Measurements from ENCODE around the gene TRPC1.
A peak's percentile ranks its signal among the peaks of the same experiment; 100 is the strongest.

The TRPC1 gene

DNA sequence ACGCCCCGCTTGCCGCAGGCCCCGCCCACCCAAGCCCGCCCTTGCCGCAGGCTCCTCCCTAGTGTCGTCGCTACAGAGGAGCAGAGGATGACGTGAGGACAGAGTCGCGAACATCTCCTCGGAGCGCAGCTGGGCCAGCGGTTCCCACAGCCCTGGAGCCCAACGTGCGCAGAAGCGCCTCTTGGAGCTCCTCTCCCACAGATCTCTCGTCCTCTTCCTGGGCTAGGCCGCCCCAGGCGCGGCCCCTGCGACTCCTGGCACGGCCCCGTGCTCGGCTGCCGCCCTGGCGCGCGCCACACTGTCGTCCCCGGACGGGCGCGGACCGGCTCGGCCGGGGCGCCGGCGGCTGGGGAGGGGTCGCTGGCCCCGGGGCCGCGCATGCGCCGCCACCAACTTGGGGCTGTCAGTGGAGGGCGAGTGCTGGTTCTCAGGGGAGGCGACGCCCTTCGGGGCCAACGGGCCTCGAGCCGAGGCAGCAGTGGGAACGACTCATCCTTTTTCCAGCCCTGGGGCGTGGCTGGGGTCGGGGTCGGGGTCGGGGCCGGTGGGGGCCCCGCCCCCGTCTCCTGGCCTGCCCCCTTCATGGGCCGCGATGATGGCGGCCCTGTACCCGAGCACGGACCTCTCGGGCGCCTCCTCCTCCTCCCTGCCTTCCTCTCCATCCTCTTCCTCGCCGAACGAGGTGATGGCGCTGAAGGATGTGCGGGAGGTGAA is at the start of gene TRPC1:
TSS of gene TRPC1 (plus strand) at position 67 of the 714 bp plus-strand sequence. CDS start at position 593, 526 bp downstream.
- peak; percentile 96 for DNase-seq (ENCODE audit: low spot score)
- TF ChIP-seq, protein P1, sequence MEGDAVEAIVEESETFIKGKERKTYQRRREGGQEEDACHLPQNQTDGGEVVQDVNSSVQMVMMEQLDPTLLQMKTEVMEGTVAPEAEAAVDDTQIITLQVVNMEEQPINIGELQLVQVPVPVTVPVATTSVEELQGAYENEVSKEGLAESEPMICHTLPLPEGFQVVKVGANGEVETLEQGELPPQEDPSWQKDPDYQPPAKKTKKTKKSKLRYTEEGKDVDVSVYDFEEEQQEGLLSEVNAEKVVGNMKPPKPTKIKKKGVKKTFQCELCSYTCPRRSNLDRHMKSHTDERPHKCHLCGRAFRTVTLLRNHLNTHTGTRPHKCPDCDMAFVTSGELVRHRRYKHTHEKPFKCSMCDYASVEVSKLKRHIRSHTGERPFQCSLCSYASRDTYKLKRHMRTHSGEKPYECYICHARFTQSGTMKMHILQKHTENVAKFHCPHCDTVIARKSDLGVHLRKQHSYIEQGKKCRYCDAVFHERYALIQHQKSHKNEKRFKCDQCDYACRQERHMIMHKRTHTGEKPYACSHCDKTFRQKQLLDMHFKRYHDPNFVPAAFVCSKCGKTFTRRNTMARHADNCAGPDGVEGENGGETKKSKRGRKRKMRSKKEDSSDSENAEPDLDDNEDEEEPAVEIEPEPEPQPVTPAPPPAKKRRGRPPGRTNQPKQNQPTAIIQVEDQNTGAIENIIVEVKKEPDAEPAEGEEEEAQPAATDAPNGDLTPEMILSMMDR (IDR thresholded peaks at IDR 0.05; ENCODE audit: extremely low read depth, missing control alignments), result no peak

DNA sequence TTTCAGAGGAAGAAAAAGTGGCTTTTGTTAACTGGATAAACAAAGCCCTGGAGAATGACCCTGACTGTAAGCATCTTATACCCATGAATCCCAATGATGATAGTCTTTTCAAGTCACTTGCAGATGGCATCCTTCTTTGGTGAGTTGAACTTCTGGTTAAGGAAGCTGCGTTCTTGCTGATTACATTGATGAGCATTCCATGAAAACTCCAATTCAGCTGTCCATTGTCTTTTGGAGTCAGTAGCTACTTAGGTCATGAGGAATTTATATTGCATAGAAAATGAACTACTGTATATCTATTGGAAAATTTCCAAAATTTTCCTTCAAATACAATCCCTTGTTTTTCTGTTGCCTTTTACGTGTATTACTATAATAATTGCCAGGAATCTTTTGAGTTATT is 47.7 kb upstream of the TRPC1 start:
- TF ChIP-seq, protein P1 (IDR thresholded peaks at IDR 0.05; ENCODE audit: extremely low read depth, missing control alignments), result no peak

DNA sequence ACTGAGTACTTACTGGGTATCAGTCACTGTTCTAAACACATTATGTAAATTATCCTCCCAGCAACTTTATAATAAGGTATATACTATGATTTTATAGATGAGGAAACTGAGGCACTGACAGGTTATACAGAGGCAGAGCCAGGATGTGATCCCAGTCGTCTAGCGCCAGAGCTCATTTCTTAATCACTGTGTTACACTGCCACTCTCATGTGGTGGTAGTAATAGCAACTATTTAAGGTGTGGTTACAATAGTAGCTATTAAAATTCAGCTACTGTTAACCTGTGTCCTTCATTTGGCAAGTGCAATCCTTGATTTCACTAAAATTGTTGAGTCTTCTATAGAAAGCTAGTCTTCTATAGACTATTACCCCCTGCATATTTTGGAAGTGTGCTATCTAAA is 43.1 kb upstream of the TRPC1 start:
- no peak for DNase-seq (ENCODE audit: low spot score)

More for the DNA sequence above, 47.7 kb upstream of the TRPC1 start:
- no peak for DNase-seq (ENCODE audit: low spot score)

DNA sequence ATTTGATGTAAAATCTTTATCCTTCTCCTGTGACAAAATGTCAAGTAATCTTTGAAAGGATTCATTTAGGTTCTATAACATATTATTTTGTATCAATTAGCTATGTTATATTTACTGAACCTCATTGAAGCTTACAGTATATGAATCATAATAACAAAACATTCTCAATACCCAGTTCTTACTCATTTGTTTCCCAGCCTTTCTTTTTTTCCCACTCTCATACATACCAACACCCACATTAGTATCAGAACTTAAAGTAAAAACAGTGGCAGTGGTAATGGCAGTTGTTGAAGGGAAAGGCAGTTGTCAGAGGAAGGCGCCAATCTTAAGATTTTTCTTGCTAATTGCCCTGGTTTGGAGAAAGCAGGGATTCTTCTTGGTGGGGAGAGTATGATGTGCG is 33.2 kb upstream of the TRPC1 start:
- DNase-seq (ENCODE audit: low spot score), result no peak

More for the DNA sequence above, 43.1 kb upstream of the TRPC1 start:
- TF ChIP-seq, protein P1 (IDR thresholded peaks at IDR 0.05; ENCODE audit: extremely low read depth, missing control alignments), result no peak

DNA sequence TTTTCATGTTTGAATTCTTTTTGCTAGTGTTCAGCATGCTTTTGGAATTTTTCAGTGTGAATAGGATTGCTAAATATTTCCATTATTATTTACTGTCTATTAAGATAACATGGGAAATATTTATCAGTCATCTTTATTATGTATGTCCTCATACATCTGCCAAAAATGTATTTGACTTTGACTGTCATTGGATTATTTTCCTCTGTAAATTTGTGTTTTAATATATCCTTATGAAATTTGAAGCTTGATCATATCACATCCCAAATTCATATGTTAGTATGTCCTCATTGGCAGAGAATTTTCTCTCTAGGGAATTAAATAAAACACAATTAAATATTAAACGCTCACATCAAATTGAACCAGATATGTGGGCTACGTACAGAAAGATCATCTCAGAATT is 32.3 kb upstream of the TRPC1 start:
- TF ChIP-seq, protein P1 (IDR thresholded peaks at IDR 0.05; ENCODE audit: extremely low read depth, missing control alignments), result no peak
- no peak for DNase-seq (ENCODE audit: low spot score)

More for the DNA sequence above, 33.2 kb upstream of the TRPC1 start:
- TF ChIP-seq, protein P1 (IDR thresholded peaks at IDR 0.05; ENCODE audit: extremely low read depth, missing control alignments), result no peak

DNA sequence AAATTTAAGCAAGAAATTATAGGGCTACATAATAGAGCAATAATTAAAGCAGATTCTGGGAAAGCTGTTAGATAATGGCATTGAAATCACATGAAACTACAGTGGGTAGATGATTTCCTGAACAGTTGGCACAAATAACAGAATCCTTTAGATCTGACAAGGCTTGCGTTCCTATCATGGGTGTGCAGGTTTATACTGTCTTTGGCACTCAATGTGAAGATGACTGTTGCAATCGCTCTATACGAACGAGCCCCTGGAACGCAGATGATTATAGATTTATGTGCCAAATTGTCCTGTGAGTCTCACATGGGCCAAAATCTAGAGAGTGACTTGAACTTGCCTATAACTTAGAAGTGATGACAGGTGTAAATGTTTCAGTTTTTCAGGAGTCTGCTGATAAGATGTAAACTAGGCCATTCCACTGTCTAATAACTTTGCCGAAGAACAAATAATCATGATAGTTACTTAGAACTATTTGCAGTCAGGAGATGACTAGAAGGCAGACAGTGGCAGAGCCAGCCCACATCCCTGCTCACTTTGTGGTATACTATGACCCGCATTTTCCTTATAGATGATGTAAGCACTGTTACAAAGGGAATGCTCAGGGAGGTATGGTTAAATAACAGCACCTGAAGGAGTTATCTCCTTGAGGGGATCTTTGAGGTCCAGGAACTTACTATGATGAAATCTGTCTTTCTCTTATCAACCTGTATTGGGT is 30.5 kb upstream of the TRPC1 start:
- DNase-seq (ENCODE audit: low spot score), result no peak
- TF ChIP-seq, protein P1 (IDR thresholded peaks at IDR 0.05; ENCODE audit: extremely low read depth, missing control alignments), result no peak

DNA sequence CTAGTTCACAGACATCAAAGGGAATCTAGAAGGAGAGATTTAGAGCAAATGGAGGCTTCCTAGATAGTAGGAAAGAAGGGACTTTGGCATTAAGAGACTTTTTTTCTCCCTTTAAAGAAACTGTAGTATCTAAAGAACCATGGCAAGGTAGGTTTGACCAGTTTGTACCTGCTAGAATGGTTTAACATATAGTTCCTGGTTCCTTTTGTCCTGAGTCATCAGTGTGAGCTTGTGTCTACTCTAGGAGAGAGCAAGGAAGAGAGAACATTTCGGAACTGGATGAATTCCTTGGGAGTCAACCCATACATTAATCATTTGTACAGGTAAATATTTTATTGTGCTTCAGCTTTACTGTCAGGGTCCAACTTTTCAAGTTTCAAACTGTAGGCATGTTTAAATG is 29.6 kb upstream of the TRPC1 start:
- TF ChIP-seq, protein P1 (IDR thresholded peaks at IDR 0.05; ENCODE audit: extremely low read depth, missing control alignments), result no peak
- DNase-seq (ENCODE audit: low spot score), result no peak

Data from GM20000 (cell line).